NCI-H146 (cell line): ENCODE measurements around the gene SNORC.

Experiments used
- DNase-seq: peaks from one replicate; lab custom pipeline; 2025; lab: John Stamatoyannopoulos, UW

SNORC gene

GRCh38 chr2:232926431-232926939 is 56.4 kb downstream of the SNORC start:
- no peak for DNase-seq

GRCh38 chr2:232927032-232927792 is 57.1 kb downstream of the SNORC start:
- DNase-seq: no peak

- no peak for DNase-seq
These were observed 57.9 kb downstream of the SNORC start for GRCh38 chr2:232927793-232928550.
